Midbrain (tissue), 1 donor: ENCODE measurements around the gene PYGL.
"Not testable (repeated sequence)": the region's sequence is repeated elsewhere in the genome, so short reads cannot be mapped to it uniquely, and the experiment has no call there.

Source experiments
- DNase-seq: peaks from one replicate; lab custom pipeline; 2025; lab: John Stamatoyannopoulos, UW

The PYGL gene

DNA sequence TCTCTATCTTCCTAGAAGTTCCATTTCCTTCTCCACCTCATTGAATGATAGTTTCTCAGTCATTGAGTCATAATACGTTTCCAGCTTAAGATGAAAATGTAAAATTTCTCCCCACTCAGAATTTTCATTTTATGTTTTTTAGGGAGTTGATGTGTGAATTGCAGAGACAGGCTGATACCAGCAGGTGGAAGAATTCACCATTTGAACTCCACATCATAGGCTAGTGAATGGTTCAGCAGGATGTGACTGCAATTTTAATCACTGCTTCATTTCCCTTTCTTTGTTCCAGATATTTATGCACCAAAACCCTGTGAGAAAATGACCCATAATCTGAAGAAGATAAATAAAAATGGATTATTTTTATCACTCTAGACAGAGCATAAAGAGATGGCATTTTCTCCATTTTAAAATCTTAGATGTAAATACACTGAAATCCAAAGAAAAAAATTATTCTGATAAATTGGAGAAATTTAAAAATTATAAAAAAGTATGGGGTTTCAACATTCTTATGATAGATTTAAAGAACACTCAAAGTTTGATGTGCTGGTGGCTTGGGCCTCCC, 10.6 kb upstream of the PYGL start:
- peak; percentile 52 for DNase-seq

GRCh38 chr14:50953502-50953901, 9.2 kb upstream of the PYGL start:
- DNase-seq: no peak

DNA sequence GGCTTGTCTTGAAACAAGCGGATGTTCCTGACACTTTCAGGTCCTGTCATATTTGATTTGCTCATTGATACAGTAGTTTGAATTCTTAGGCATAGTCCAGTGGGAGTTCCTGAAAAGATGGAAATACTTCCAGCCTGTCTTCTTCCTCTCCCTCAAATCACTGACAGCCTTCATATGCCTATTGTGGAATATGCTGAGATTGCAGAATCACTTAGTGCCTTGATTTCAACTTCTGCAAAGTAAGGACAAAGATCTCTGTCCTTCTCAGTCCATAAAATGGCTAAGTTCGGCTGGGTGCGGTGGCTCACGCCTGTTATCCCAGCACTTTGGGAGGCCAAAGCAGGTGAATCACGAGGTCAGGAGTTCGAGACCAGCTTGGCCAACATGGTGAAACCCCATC, 6.7 kb upstream of the PYGL start:
- DNase-seq: no peak

DNA sequence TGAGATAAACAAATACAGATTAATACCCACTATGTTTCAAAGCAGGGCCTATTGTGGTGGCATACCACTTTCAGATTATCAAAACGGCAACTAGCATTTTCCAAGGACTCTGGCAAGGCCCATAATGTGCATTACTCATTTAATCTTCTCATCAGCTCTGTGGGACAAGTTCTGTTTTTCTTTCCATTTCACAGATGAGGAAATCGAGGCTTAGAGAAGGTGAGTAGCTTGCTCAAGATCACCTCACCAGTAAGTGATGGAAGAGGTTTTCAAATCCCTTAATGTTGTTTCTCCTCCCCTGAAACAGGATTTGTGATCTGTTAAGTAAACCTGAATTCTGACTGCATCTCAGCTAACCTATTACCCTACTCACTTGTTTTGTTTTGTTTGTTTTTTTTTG, 3.9 kb upstream of the PYGL start:
- no peak for DNase-seq

DNA sequence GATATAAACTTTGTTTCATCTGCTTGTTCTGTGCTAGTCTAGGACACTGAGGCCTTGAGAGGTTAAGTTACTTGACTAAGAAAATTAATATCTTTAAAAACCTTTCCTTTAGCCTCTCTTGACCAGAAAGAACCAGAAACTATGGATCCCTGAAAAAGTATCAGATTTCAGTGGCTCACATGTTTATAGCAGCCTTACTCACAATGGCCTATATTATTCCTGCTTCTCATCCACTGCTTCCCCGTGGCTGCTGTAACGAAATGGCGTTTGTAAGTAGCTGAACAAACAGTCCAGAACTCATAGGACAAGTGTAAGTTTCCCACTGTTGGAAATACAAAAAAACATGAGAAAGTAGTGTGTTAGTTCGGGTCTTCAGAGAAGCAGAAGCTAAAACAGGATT, 3.2 kb upstream of the PYGL start:
- DNase-seq: no peak

DNA sequence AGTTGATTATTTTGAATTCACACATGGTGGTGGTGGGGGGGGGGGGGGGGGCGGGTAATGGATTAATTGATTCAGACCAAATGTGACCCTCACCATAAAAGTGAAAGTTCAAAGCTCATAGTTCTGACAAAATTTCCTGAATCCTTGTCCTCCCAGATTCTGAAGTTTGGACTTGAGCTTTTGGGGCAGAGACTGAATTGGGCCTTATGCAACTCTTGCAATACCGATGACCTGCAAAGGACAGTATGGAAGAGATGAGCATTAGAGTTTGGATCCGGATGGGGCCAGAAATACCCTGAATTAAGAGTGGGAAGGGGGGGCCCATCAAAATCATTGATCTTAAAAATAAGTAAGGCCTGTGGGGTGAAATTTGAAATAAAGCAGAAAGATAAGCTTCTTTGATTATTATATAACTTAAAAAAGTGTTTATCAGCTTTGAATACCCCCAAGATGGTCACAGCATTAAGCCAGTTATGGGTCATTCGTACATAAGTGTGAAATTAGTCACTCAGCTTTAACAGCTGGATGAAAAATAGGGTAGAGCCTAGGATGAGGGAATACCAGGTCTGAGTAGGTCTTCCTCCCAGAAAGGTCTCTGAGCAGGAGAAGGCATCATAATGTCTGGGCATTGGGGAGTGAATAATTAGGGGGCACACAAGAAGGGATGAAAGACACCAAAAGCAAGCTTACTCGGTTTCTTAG, 2.1 kb upstream of the PYGL start:
- DNase-seq: no peak

GRCh38 chr14:50944647-50945413, 547 bp upstream of the PYGL start:
- DNase-seq: no peak

- DNase-seq: no peak
Observed at GRCh38 chr14:50943261-50943942, 881 bp downstream of the PYGL start.

DNA sequence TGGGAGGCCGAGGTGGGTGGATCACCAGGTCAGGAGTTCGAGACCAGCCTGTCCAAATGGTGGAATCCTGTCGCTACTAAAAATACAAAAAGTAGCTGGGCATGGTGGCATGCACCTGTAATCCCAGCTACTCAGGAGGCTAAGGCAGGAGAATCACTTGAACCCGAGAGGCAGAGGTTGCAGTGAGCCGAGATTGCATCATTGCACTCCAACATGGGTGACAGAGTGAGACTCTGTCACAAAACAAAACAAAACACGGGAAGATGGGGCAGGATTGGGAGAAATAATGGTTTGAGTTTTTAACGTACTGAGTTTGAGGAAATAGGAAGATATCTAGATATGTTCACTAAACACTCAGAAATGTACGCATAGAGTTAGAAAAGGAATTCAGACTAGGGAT, 2.6 kb downstream of the PYGL start:
- DNase-seq: not testable (repeated sequence)

GRCh38 chr14:50941151-50941550, 3.1 kb downstream of the PYGL start:
- no peak for DNase-seq

DNA sequence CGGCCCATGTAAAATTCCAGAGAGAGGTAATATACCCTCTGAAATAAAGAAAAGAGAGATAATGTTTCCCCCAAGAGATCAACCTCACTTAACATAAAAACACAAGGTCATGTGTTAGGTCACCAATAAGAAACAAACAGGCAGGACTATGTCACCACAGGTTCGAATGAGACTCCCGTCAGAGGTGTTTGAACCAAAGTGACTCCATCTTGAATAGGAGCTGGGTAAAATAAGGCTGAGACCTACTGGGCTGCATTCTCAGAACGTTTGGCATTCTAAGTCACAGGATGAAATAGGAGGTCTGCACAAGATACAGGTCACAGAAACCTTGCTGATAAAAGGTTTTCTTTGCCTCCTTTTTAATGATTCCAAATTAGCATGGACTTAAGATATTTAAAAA, 6.5 kb downstream of the PYGL start:
- DNase-seq: no peak

- DNase-seq: no peak
Observed at GRCh38 chr14:50937325-50937724, 7.0 kb downstream of the PYGL start.

DNA sequence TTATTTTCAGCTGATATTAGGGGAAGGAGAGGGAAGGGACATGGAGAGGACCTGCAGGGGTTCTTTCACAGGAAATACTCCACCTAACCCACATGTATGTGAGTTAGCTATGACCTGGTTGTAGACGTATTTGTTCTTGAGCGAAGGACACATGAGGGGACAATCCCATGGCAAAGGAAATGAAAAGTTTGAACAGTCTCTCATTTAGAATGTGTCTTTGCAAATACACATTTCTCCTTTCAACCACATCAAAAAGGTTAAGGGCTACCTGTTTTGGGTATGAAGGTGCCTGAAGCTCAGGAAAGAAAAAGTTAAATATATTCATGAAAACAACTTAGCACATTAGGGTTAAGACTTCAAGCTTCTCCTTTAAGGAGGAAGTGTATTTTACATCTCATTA, 7.4 kb downstream of the PYGL start:
- no peak for DNase-seq

DNA sequence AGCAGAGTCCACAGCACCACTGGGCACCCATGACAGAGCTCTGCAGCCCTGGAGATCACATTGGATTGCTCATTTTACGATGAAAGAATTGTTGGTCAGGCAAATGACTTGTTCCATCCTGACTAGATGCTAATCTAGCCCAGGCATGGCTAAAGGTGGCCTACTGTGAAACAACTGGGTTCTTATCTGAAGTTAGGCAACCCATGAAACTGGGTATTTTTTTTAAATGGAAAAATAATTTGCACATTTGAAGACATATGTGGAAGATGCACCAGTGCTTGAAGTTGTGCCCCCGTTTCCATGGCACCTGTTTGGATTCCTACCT, 8.3 kb downstream of the PYGL start:
- DNase-seq: no peak

- no peak for DNase-seq
Observed at GRCh38 chr14:50935126-50936015, 8.9 kb downstream of the PYGL start.

- DNase-seq: no peak
Observed at GRCh38 chr14:50932592-50933495, 11.4 kb downstream of the PYGL start.

GRCh38 chr14:50932156-50932555, 12.1 kb downstream of the PYGL start:
- no peak for DNase-seq

GRCh38 chr14:50931559-50931958, 12.7 kb downstream of the PYGL start:
- no peak for DNase-seq

GRCh38 chr14:50929506-50929905, 14.8 kb downstream of the PYGL start:
- DNase-seq: no peak

- no peak for DNase-seq
Observed at GRCh38 chr14:50928002-50928635, 16.2 kb downstream of the PYGL start.
